Loucy (cell line): ENCODE results near the gene CPPED1.

Experiments
- EZH2phosphoT487 ChIP-seq: fragments of 200-600 bp; IDR thresholded peaks from 2 replicates; pipeline ENCODE4 v1.6.1; 2018; ENCODE audit warnings: antibody characterized with exemption, mild to moderate bottlenecking, moderate library complexity, borderline replicate concordance
- TF ChIP-seq, protein P1 (sequence below): fragments of 200-600 bp; sonication (generic); conservative IDR thresholded peaks from 2 replicates; pipeline ENCODE4 v1.5.1; 2014; ENCODE audit warnings: mild to moderate bottlenecking, antibody characterized with exemption, low read length

DNA sequence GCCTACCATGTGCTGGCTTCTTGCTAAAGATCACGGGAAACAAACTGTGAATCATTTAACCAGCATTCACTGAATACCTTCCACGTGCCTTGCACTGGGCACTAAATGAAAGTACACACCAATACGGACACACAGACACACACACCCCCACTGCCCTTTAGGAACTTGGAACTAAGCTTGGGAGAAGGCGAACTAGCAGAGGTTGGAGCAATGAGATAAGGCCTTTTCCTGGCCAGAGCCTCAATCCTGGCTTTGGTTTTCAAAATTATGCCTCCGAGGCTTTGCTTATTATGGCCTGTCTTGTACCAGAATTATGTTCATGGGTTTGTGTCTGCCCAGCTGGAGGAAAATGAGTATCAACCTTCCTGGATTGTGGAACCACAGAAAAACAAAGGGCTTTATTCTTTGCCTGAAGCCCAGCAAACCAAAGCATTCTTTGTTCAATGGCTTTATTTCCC is 32.3 kb downstream of the CPPED1 start:
- TF ChIP-seq, protein P1, sequence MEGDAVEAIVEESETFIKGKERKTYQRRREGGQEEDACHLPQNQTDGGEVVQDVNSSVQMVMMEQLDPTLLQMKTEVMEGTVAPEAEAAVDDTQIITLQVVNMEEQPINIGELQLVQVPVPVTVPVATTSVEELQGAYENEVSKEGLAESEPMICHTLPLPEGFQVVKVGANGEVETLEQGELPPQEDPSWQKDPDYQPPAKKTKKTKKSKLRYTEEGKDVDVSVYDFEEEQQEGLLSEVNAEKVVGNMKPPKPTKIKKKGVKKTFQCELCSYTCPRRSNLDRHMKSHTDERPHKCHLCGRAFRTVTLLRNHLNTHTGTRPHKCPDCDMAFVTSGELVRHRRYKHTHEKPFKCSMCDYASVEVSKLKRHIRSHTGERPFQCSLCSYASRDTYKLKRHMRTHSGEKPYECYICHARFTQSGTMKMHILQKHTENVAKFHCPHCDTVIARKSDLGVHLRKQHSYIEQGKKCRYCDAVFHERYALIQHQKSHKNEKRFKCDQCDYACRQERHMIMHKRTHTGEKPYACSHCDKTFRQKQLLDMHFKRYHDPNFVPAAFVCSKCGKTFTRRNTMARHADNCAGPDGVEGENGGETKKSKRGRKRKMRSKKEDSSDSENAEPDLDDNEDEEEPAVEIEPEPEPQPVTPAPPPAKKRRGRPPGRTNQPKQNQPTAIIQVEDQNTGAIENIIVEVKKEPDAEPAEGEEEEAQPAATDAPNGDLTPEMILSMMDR: no peak
- TF ChIP-seq EZH2phosphoT487: no peak
